Testis (tissue), 3 donors: ENCODE measurements around the gene TMEM255B. TPM values are rescaled to one million over a fixed set of nuclear protein-coding genes. Genes with fewer than 3 reads are reported as not detected.

Experiments
- DNase-seq: peaks from one replicate; pipeline ENCODE4 v3.0.0-alpha.2; 2019
- H3K27ac ChIP-seq, 2 donors: fragments of 200-600 bp; sonication (generic); one replicate each; pipeline ENCODE4 v1.5.1; 2019
- H3K27me3 ChIP-seq: fragments of 200-600 bp; sonication (generic); one replicate; pipeline ENCODE4 v1.5.1; 2019
- H3K36me3 ChIP-seq: fragments of 200-600 bp; sonication (generic); one replicate; pipeline ENCODE4 v1.5.1; 2017; ENCODE audit warnings: low read depth; ENCODE audit errors: missing control alignments
- H3K4me1 ChIP-seq: fragments of 200-600 bp; sonication (generic); one replicate; pipeline ENCODE4 v1.5.1; 2019
- H3K4me3 ChIP-seq, 2 donors: fragments of 200-600 bp; sonication (generic); one replicate each; pipeline ENCODE4 v1.5.1; 2017 to 2019
- H3K9me3 ChIP-seq: fragments of 200-600 bp; sonication (generic); one replicate; pipeline ENCODE4 v1.5.1; 2017
- CTCF ChIP-seq, 3 experiments: fragments of 450-650 bp in 2 of 3; fragments of 200-600 bp in 1 of 3; sonication (generic) in 1 of 3; IDR thresholded peaks; one replicate each; pipeline ENCODE4 v1.5.1; 2016 to 2019; ENCODE audit warnings: antibody characterized with exemption in 3 of 3, mild to moderate bottlenecking in 2 of 3, moderate library complexity in 1 of 3
- POLR2A ChIP-seq: fragments of 450-650 bp; IDR thresholded peaks from one replicate; pipeline ENCODE4 v1.6.1; 2017; ENCODE audit warnings: antibody characterized with exemption, mild to moderate bottlenecking, moderate library complexity
- WGBS, 2 donors: methylation state at CpG; one replicate each; pipeline ENCODE4 v1.1.5; 2018; 5-methylcytosine and 5-hydroxymethylcytosine counted together
- intact Hi-C: fragments of 100-400 bp; cut with DNase I; formaldehyde crosslinking; loops from one replicate; pipeline ENCODE4 v1.15.1; 2023; ENCODE audit warnings: low total_unique reads
- polyA plus RNA-seq: library from polyadenylated mRNA; stranded (reverse); fragments of 350-450 nt; fragmentation: Illumina TruSeq; extraction: RNeasy Lipid Tissue Mini Kit (QIAGEN cat#74804); gene quantifications from one replicate; pipeline ENCODE4 v1.2.3, GENCODE V29; 2014; ENCODE audit warnings: low read depth, low replicate concordance; ENCODE audit not compliant: insufficient read depth
- total RNA-seq, 2 donors: library from RNA; depleted of rRNA; stranded (reverse); fragments of >200 nt; gene quantifications; one replicate each; pipeline ENCODE4 v1.2.3, GENCODE V29; 2016

TMEM255B gene
- total and polyA plus RNA-seq, 3 donors from 2014 or later, result 6.9 to 10.9 (median 7.5) TPM

GRCh38 chr13:113803409-113804016, 44.5 kb downstream of the TMEM255B start:
- no peaks in the 10 kb centered on the region for H3K27me3 ChIP-seq
- H3K27ac ChIP-seq, result no peak overlapping the region
- no peak overlapping the region for H3K4me3 ChIP-seq
- TF ChIP-seq POLR2A, result no peak
- no peak for TF ChIP-seq CTCF (IDR thresholded peaks at IDR 0.05)
- no peak for DNase-seq
- H3K36me3 ChIP-seq, result no peaks in the 10 kb centered on the region
- intact Hi-C loops, result no loop called here
- H3K4me1 ChIP-seq, result peaks cover 3% of the 10 kb centered on the region
- 71 to 84% methylated on average over 23 to 32 of the region's 32 CpGs for WGBS, 2 donors
- H3K9me3 ChIP-seq, result no peaks in the 10 kb centered on the region

- no peak for TF ChIP-seq POLR2A
- TF ChIP-seq CTCF (IDR thresholded peaks at IDR 0.05), result no peak
- Histone ChIP-seq H3K4me1 (peaks cover 3% of the 10 kb centered on the region), H3K36me3 (no peaks in the 10 kb centered on the region), H3K27me3 (no peaks in the 10 kb centered on the region), H3K27ac (no peak overlapping the region), H3K9me3 (no peaks in the 10 kb centered on the region), H3K4me3 (no peak overlapping the region)
- no peak for DNase-seq
- 90 to 96% methylated on average over 30 to 34 of the region's 34 CpGs for WGBS, 2 donors
- intact Hi-C loops, result no loop called here
Observed at GRCh38 chr13:113804017-113804702, 45.1 kb downstream of the TMEM255B start.

GRCh38 chr13:113804703-113805430, 45.8 kb downstream of the TMEM255B start:
- TF ChIP-seq CTCF (IDR thresholded peaks at IDR 0.05) (no peak), POLR2A (no peak)
- H3K4me3 ChIP-seq, result no peak overlapping the region
- no peaks in the 10 kb centered on the region for H3K27me3 ChIP-seq
- no peak overlapping the region for H3K27ac ChIP-seq
- no peaks in the 10 kb centered on the region for H3K36me3 ChIP-seq
- peaks cover 3% of the 10 kb centered on the region for H3K4me1 ChIP-seq
- DNase-seq, result peak; percentile 2
- no peaks in the 10 kb centered on the region for H3K9me3 ChIP-seq
- WGBS, 2 donors, result 92 to 95% methylated on average over 18 to 37 of the region's 39 CpGs
- intact Hi-C loops, result no loop called here

- 90 to 93% methylated on average over 16 to 27 of the region's 27 CpGs for WGBS, 2 donors
- Histone ChIP-seq H3K27ac (no peak overlapping the region), H3K27me3 (no peaks in the 10 kb centered on the region), H3K9me3 (no peaks in the 10 kb centered on the region), H3K36me3 (no peaks in the 10 kb centered on the region), H3K4me3 (no peak overlapping the region), H3K4me1 (peaks cover 3% of the 10 kb centered on the region)
- intact Hi-C loops, result no loop called here
- TF ChIP-seq POLR2A, result no peak
- TF ChIP-seq CTCF (IDR thresholded peaks at IDR 0.05), result no peak
- DNase-seq, result no peak
Observed at GRCh38 chr13:113805431-113806103, 46.5 kb downstream of the TMEM255B start.
